Body of pancreas (tissue), 4 donors: ENCODE data around the gene NT5M. TPM values are rescaled to one million over a fixed set of nuclear protein-coding genes. Genes with fewer than 3 reads are reported as not detected.

Experiments used
- ATAC-seq: fragments of 150-250 bp; one replicate; pipeline ENCODE4 v1.9.1; 2016
- DNase-seq, 4 donors: peaks; one replicate each; pipeline ENCODE4 v3.0.0-alpha.2; 2019
- H3K27ac ChIP-seq, 4 donors: fragments of 200-600 bp; sonication (generic); 1 replicate in 3 of 4; 2 replicates in 1 of 4; pipeline versions ENCODE4 v1.5.1 to v1.6.1; 2016 to 2019; ENCODE audit warnings: mild to moderate bottlenecking in 1 of 4, mixed read lengths in 1 of 4, moderate library complexity in 1 of 4
- H3K27me3 ChIP-seq, 2 donors: fragments of 200-600 bp; sonication (generic); one replicate each; pipeline ENCODE4 v1.6.0; 2016; ENCODE audit warnings: mild to moderate bottlenecking in 1 of 2
- H3K36me3 ChIP-seq, 2 donors: fragments of 200-600 bp; sonication (generic); replicated peaks in 1 of 2; 2 replicates each; pipeline ENCODE4 v1.5.1; 2016; ENCODE audit warnings: low read depth in 2 of 2; ENCODE audit not compliant: insufficient read depth in 1 of 2
- H3K4me1 ChIP-seq: fragments of 200-600 bp; sonication (generic); one replicate; pipeline ENCODE4 v1.6.0; 2016
- H3K4me3 ChIP-seq, 2 donors: fragments of 200-600 bp; sonication (generic); 1 replicate in 1 of 2; 2 replicates in 1 of 2; pipeline ENCODE4 v1.5.1; 2016 to 2019
- H3K9me3 ChIP-seq, 3 donors: fragments of 200-600 bp; sonication (generic); 1 replicate in 2 of 3; 2 replicates in 1 of 3; pipeline ENCODE4 v1.5.1; 2016
- POLR2A ChIP-seq, 3 donors: fragments of 450-650 bp; IDR thresholded peaks; one replicate each; pipeline ENCODE4 v1.6.1; 2016; ENCODE audit warnings: antibody characterized with exemption in 3 of 3, mild to moderate bottlenecking in 2 of 3
- WGBS, 2 donors: methylation state at CpG; one replicate each; pipeline ENCODE4 v1.1.5; 2017; 5-methylcytosine and 5-hydroxymethylcytosine counted together
- intact Hi-C: fragments of 100-400 bp; cut with DNase I; formaldehyde crosslinking; loops from one replicate; pipeline ENCODE4 v1.15.1; 2023
- total RNA-seq, 2 donors: library from RNA; depleted of rRNA; stranded (reverse); fragments of >200 nt; gene quantifications; one replicate each; pipeline ENCODE4 v1.1.0, GENCODE V29; 2016
- TF ChIP-seq, protein P1 (sequence below), 7 experiments: fragments of 450-650 bp in 4 of 7; fragments of 200-600 bp in 3 of 7; sonication (generic) in 3 of 7; IDR thresholded peaks; one replicate each; pipeline ENCODE4 v1.5.1; 2016 to 2019; ENCODE audit warnings: antibody characterized with exemption in 7 of 7

The NT5M gene
- total RNA-seq, 2 donors from 2014 or later: 1.0 to 1.3 TPM

DNA sequence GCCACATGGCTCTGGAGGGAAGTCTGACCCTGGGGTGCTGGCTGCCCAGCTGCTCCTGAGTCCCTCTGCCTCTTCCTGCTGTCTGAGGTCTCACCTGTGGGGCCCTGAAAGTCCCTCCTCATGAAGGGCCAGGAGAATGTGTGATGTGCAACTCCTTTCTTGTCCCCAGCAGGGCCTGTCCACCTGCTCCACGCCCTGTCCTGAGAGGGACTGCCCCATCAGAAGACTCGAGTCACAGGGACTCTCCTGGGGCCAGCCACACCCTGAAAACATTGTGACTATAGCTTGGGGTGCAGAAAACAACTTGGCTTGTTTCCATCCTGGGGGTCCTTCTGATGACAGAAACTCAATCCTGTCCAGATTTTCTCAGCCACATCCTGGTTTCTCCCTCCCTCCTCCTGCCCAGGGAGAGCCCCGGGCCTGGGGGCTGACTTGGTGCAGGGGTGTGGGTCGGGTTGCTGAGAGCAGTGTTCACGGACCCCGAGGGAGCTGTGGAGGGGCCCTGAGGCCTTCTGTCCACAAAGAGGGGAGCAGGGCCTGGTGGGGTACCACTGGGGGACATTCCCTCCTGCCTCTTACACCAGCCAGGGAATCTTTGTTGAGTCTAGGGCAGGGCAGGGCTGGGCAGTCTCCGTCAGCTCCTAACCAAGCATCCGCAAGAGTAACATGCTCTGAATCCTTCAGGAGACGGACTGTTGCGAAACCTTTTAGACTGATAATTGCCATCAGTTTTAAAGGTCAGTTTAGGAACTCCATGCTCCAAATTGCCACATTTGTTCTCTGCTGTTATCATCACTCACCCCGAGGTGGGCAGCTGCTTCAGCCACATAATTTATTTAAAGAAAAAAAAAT, 45.9 kb downstream of the NT5M start:
- no peak overlapping the region for H3K27ac ChIP-seq
- H3K4me3 ChIP-seq: no peak overlapping the region
- no peaks in the 10 kb centered on the region for H3K36me3 ChIP-seq
- ATAC-seq (no peak), DNase-seq (no peak)
- 45 to 54% methylated on average over 8 to 11 of the region's 11 CpGs for WGBS, 2 donors
- intact Hi-C loops: no loop called here
- no peaks in the 10 kb centered on the region for H3K27me3 ChIP-seq
- TF ChIP-seq, protein P1, sequence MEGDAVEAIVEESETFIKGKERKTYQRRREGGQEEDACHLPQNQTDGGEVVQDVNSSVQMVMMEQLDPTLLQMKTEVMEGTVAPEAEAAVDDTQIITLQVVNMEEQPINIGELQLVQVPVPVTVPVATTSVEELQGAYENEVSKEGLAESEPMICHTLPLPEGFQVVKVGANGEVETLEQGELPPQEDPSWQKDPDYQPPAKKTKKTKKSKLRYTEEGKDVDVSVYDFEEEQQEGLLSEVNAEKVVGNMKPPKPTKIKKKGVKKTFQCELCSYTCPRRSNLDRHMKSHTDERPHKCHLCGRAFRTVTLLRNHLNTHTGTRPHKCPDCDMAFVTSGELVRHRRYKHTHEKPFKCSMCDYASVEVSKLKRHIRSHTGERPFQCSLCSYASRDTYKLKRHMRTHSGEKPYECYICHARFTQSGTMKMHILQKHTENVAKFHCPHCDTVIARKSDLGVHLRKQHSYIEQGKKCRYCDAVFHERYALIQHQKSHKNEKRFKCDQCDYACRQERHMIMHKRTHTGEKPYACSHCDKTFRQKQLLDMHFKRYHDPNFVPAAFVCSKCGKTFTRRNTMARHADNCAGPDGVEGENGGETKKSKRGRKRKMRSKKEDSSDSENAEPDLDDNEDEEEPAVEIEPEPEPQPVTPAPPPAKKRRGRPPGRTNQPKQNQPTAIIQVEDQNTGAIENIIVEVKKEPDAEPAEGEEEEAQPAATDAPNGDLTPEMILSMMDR (IDR thresholded peaks at IDR 0.05): no peak
- H3K9me3 ChIP-seq: no peaks in the 10 kb centered on the region
- H3K4me1 ChIP-seq: no peaks in the 10 kb centered on the region

DNA sequence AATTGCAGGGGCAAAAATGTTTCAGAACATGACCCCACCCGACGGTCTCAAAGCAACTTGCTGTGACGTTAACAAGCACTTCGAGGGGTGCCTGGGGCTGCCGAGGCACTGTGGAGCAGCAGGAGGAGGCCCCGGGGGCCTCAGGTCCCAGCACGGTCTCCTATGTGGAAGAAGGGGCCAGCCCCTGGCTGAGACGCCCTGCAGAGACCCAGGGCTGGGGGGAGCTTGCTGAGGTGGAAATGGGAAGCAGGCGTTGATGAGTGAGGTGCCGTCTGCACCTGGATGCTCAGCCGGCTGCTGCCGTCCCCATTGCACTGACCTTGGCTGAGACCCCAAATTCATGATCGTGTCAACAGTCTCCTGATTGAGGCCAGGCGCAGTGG, 46.5 kb downstream of the NT5M start:
- ATAC-seq (no peak), DNase-seq (no peak)
- Histone ChIP-seq H3K4me3 (no peak overlapping the region), H3K36me3 (no peaks in the 10 kb centered on the region), H3K27me3 (no peaks in the 10 kb centered on the region), H3K4me1 (no peaks in the 10 kb centered on the region), H3K9me3 (no peaks in the 10 kb centered on the region), H3K27ac (no peak overlapping the region)
- WGBS, 2 donors: 60 to 62% methylated on average over 11 to 14 of the region's 14 CpGs
- no peak for TF ChIP-seq POLR2A (IDR thresholded peaks at IDR 0.05)
- TF ChIP-seq, protein P1 (IDR thresholded peaks at IDR 0.05): no peak
- intact Hi-C loops: loop anchor here (2.0 to 5.0 kb wide), 3 partner anchors 153 to 291 kb away; no protein-coding TSS in a partner anchor

DNA sequence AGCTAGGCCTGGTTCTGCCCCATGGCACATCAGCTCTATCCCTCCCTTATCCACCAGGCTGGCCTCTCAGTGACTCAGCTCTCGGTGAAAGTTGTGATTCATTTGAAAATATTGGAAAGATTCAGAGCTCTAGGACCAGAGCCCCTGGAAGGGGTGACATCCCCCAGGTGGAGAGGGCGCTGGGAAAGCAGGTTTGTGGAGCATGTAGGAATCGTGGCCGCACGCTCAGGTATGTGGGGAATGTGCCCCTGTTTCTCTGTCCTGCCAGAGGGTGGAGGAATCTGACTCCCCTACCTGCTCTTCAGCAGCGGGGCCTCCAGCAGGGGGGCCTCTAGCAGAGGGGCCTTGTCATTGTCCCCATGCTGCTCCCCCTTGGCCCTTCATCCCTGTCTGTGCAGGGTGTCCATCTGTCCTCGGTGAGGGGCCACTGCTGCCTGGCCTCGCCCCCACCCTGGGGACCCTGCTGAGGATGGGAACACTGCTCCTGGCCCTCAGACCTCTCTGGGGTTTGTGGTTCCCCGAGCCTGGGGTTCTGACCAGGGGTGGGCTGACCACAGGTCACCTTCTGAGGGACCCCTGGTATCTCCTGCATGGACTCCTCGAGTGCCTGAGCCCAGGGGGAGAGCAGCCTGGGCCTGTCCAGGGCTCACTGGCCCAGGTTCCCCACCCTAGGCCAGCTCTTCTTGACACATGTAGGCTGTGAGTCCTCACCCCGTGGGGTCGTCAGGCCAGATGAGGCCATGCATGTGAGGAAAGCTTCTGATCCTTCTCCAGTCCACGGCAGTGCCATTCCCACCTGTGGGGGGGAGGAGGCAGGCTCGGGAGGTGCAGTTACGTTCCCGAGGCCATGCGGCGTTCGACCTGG, 47.5 kb downstream of the NT5M start:
- no peaks in the 10 kb centered on the region for H3K9me3 ChIP-seq
- intact Hi-C loops: loop anchor here (2.0 to 5.0 kb wide), 3 partner anchors 152 to 290 kb away; no protein-coding TSS in a partner anchor
- H3K27ac ChIP-seq: no peak overlapping the region
- no peak overlapping the region for H3K4me3 ChIP-seq
- DNase-seq: no peak
- no peak for TF ChIP-seq POLR2A (IDR thresholded peaks at IDR 0.05)
- TF ChIP-seq, protein P1 (IDR thresholded peaks at IDR 0.05): no peak
- no peaks in the 10 kb centered on the region for H3K27me3 ChIP-seq
- no peak for ATAC-seq
- 57 to 73% methylated on average over 5 to 19 of the region's 19 CpGs for WGBS, 2 donors
- no peaks in the 10 kb centered on the region for H3K4me1 ChIP-seq
- no peaks in the 10 kb centered on the region for H3K36me3 ChIP-seq

DNA sequence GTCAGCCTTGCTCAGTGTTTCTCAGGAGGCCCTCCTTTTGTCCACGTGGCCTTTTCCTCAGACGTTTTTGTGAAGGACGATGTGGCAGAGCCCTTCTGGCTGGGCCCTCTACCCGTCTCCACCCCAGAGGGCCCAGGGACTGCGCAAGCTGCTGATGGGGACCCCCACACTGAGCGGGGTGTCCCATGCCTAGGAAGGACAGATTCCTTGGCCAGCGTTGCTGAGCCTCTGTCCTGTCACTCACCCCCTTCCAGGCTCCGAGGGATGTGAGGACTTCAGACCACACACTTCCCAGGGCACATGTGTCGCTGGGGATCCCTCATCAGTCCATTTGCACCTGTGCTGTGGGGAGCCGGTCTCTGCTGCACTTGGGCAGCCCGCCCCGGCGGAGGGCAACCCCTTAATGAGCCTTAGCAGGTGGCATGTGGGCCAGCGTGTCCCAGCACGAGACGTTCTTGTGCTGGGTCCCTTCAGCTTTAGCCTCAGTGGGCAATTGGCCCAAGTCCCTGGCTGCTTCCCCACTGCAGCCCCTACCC, 48.3 kb downstream of the NT5M start:
- H3K4me3 ChIP-seq: no peak overlapping the region
- H3K4me1 ChIP-seq: no peaks in the 10 kb centered on the region
- TF ChIP-seq, protein P1 (IDR thresholded peaks at IDR 0.05): no peak
- no peak for TF ChIP-seq POLR2A (IDR thresholded peaks at IDR 0.05)
- no peaks in the 10 kb centered on the region for H3K27me3 ChIP-seq
- no peak for ATAC-seq
- 46 to 60% methylated on average over 5 to 15 of the region's 16 CpGs for WGBS, 2 donors
- no peaks in the 10 kb centered on the region for H3K9me3 ChIP-seq
- intact Hi-C loops: loop anchor here (2.0 to 5.0 kb wide), 3 partner anchors 151 to 289 kb away; no protein-coding TSS in a partner anchor
- DNase-seq: no peak
- H3K36me3 ChIP-seq: no peaks in the 10 kb centered on the region
- H3K27ac ChIP-seq: no peak overlapping the region
